ENCODE measurements around the gene KDM1B.

The KDM1B gene

GRCh38 chr6:18242062-18242851 is 87.0 kb downstream of the KDM1B start:
- no peak overlapping the region for H2AFZ ChIP-seq (ENCODE audit: low read length)
- peaks cover 97% of the 10 kb centered on the region for H3K36me3 ChIP-seq (ENCODE audit: insufficient read depth, low read length)
- peaks cover 79% of the 10 kb centered on the region for H3K79me2 ChIP-seq (ENCODE audit: insufficient read depth, low read length)

DNA sequence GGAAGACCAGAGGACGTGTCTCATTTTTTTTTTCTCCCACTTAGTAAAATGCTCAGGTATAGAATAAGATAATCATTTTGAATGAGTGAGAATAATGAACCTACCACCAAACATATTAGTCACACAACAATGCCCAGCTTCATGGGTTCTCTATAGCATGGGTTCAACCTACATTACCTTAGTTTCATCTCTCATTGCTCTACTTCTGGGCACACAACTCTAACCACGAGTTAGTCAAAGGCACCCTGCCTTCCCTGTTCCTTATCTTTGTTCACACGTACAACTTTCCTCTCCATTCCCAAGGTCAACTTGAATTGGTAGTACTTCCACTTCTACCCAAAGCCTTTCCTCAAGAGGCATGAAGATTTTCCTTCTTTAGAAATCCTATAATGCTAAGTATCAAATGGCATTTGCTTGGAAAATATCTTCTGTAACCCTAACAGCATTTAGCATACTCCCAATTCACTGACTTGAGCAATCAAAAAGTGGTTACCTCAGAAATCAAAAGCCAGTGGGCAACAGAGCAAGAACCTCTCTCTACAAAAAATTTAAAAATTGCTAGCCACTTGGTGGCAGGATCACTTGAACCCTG is 88.2 kb downstream of the KDM1B start:
- Histone ChIP-seq H3K4me3 (ENCODE audit: low read length, poor library complexity, severe bottlenecking) (no peak overlapping the region), H3K4me2 (ENCODE audit: low read depth, low read length, poor library complexity, severe bottlenecking) (no peak overlapping the region), H3K9me2 (replicated peaks; ENCODE audit: low read depth, low read length) (no peaks in the 10 kb centered on the region), H3K9ac (ENCODE audit: low read depth, low read length, poor library complexity, severe bottlenecking) (no peak overlapping the region), H3K79me2 (ENCODE audit: insufficient read depth, low read length) (peaks cover 81% of the 10 kb centered on the region), H3K4me1 (ENCODE audit: insufficient read depth, low read length, poor library complexity, severe bottlenecking) (peaks cover 10% of the 10 kb centered on the region), H3F3A (ENCODE audit: low read depth) (no peaks in the 10 kb centered on the region), H4K20me1 (ENCODE audit: insufficient read depth, low read length, poor library complexity, severe bottlenecking) (peaks cover 61% of the 10 kb centered on the region), H3K36me3 (ENCODE audit: insufficient read depth, low read length) (peaks cover 96% of the 10 kb centered on the region), H2AFZ (ENCODE audit: low read length) (no peak overlapping the region), H3K9me3 (ENCODE audit: insufficient read depth, low read depth, low read length) (no peaks in the 10 kb centered on the region), H3K27me3 (ENCODE audit: insufficient read depth, low read length, poor library complexity, severe bottlenecking) (no peaks in the 10 kb centered on the region)
- TF ChIP-seq CTCF (conservative IDR thresholded peaks at IDR 0.05; ENCODE audit: low read length) (no peak), EZH2phosphoT487 (IDR thresholded peaks at IDR 0.05; ENCODE audit: borderline replicate concordance) (no peak)

More at GRCh38 chr6:18242062-18242851, 87.0 kb downstream of the KDM1B start:
- Histone ChIP-seq H3K27me3 (ENCODE audit: insufficient read depth, low read length, poor library complexity, severe bottlenecking) (no peaks in the 10 kb centered on the region), H3K9me2 (replicated peaks; ENCODE audit: low read depth, low read length) (no peaks in the 10 kb centered on the region), H3K4me1 (ENCODE audit: insufficient read depth, low read length, poor library complexity, severe bottlenecking) (peaks cover 10% of the 10 kb centered on the region), H3F3A (ENCODE audit: low read depth) (no peaks in the 10 kb centered on the region), H3K9me3 (ENCODE audit: insufficient read depth, low read depth, low read length) (no peaks in the 10 kb centered on the region), H3K9ac (ENCODE audit: low read depth, low read length, poor library complexity, severe bottlenecking) (no peak overlapping the region), H3K4me3 (ENCODE audit: low read length, poor library complexity, severe bottlenecking) (no peak overlapping the region), H4K20me1 (ENCODE audit: insufficient read depth, low read length, poor library complexity, severe bottlenecking) (peaks cover 60% of the 10 kb centered on the region), H3K4me2 (ENCODE audit: low read depth, low read length, poor library complexity, severe bottlenecking) (no peak overlapping the region)
- TF ChIP-seq CTCF (conservative IDR thresholded peaks at IDR 0.05; ENCODE audit: low read length) (no peak), EZH2phosphoT487 (IDR thresholded peaks at IDR 0.05; ENCODE audit: borderline replicate concordance) (no peak)

- Histone ChIP-seq H2AFZ (ENCODE audit: low read length) (no peak overlapping the region), H3K9ac (ENCODE audit: low read depth, low read length, poor library complexity, severe bottlenecking) (no peak overlapping the region), H3K4me2 (ENCODE audit: low read depth, low read length, poor library complexity, severe bottlenecking) (no peak overlapping the region), H4K20me1 (ENCODE audit: insufficient read depth, low read length, poor library complexity, severe bottlenecking) (peaks cover 64% of the 10 kb centered on the region), H3K36me3 (ENCODE audit: insufficient read depth, low read length) (peaks cover 96% of the 10 kb centered on the region), H3K9me3 (ENCODE audit: insufficient read depth, low read depth, low read length) (no peaks in the 10 kb centered on the region), H3K4me3 (ENCODE audit: low read length, poor library complexity, severe bottlenecking) (no peak overlapping the region), H3F3A (ENCODE audit: low read depth) (no peaks in the 10 kb centered on the region), H3K4me1 (ENCODE audit: insufficient read depth, low read length, poor library complexity, severe bottlenecking) (peaks cover 10% of the 10 kb centered on the region), H3K79me2 (ENCODE audit: insufficient read depth, low read length) (peaks cover 86% of the 10 kb centered on the region), H3K9me2 (replicated peaks; ENCODE audit: low read depth, low read length) (no peaks in the 10 kb centered on the region), H3K27me3 (ENCODE audit: insufficient read depth, low read length, poor library complexity, severe bottlenecking) (no peaks in the 10 kb centered on the region)
- no peak for TF ChIP-seq CTCF (conservative IDR thresholded peaks at IDR 0.05; ENCODE audit: low read length)
- TF ChIP-seq EZH2phosphoT487 (IDR thresholded peaks at IDR 0.05; ENCODE audit: borderline replicate concordance) = no peak
These were observed 89.0 kb downstream of the KDM1B start for GRCh38 chr6:18244251-18244650.
